GM18909 (cell line): ENCODE results near the gene HEXIM1.

Experiments
- ATAC-seq: cut with Tn5 transposase; IDR thresholded peaks from one replicate; pipeline ENCODE4 v1.9.1; 2021; ENCODE audit warnings: mild to moderate bottlenecking; ENCODE audit not compliant: unreplicated experiment, poor library complexity

The HEXIM1 gene, protein sequence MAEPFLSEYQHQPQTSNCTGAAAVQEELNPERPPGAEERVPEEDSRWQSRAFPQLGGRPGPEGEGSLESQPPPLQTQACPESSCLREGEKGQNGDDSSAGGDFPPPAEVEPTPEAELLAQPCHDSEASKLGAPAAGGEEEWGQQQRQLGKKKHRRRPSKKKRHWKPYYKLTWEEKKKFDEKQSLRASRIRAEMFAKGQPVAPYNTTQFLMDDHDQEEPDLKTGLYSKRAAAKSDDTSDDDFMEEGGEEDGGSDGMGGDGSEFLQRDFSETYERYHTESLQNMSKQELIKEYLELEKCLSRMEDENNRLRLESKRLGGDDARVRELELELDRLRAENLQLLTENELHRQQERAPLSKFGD

DNA sequence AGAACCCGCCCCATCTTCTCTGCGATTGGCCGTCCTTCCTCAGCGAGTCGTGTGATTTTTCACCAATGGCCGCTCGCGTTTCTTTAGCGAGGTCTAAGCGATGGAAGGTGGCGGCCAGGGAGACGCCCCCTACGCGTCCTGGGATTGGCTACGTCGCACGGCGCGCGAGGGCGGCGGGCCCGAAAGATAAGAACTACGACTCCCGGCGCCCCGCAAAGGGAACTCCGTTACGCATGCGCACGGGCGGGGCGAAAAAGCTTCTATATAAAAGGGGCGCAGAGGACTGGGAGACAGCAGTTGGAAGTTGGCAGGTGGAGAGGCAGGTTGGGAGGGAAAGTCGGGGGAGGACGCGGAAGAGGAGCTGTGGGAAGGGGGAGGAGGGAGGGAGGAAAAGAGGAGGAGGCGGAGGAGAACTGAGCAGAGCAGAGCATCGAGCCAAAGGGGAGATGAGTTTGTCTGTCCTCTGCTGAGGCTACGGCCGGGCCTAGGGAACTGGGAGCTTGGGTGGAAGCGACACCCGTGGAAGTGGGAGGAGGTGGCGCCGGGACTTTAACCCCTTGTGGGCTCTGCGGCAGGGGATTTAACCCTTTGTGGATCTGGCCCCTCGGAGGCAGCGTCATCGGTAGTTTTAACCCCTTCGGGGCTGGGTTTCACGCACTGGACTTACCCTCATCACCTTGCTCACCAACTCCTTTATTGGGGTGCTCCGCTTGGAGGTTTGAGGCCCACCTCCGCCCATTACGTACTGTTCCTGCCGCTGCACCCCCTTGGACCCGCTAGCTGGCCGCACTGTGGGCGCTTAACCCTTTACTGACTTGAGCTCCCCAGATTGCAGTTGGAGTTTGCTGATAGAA, at the start of gene HEXIM1:
HEXIM1 (plus strand) TSS at position 293 of the 854 bp plus-strand sequence. CDS start 716 bp downstream, outside the sequence.
- ATAC-seq = peak; percentile 72

DNA sequence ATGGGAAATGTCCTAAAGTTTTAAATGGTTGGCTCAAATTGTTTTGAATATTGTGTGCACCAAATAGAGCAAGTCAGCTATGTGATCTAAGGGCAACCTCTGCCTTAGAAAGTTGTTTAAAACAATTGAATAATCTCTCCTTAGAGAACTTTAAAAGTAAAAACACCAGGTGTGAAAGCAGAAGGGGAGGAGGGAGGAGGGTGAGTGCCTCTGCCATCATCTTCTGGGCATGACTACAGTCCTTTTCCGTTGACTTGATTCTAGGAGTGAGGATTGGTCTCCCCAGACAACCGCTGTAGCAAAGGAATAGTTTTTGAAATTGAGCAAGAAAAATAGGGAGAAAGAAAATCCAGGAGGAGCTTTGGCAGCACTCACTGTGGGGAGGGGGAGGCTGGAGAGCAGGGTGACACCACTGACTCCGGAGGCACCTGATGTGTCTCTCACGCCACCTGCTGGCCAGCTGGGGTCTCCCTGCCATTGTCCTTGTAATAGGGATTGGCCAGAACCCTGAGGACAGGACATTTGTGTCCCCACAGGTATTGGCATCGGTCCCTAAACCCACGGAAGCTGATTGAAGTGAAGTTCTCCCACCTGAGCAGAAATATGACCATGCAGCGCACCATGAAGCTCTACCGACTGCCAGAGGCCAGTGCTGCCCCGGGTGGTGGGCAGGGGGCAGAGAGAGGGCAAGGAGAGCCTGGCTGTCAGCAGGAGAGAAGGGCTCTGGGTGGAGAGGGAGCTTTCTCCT, 49.2 kb upstream of the HEXIM1 start:
- ATAC-seq = no peak

DNA sequence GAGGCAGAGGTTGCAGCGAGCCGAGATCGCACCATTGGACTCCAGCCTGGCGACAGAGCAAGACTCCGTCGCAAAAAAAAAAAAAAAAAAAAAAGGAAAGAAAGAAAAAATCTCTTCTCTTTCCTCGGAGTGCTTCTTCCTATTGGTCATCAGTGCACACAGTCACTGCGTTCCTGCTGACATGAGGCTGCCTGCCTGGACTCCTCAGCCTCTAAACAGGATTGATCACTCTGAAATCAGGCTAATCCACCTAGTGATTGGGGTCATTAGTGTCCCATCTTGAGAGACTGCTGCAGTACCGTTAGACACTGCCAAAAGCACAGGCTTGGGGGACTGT, 46.8 kb upstream of the HEXIM1 start:
- ATAC-seq = no peak

DNA sequence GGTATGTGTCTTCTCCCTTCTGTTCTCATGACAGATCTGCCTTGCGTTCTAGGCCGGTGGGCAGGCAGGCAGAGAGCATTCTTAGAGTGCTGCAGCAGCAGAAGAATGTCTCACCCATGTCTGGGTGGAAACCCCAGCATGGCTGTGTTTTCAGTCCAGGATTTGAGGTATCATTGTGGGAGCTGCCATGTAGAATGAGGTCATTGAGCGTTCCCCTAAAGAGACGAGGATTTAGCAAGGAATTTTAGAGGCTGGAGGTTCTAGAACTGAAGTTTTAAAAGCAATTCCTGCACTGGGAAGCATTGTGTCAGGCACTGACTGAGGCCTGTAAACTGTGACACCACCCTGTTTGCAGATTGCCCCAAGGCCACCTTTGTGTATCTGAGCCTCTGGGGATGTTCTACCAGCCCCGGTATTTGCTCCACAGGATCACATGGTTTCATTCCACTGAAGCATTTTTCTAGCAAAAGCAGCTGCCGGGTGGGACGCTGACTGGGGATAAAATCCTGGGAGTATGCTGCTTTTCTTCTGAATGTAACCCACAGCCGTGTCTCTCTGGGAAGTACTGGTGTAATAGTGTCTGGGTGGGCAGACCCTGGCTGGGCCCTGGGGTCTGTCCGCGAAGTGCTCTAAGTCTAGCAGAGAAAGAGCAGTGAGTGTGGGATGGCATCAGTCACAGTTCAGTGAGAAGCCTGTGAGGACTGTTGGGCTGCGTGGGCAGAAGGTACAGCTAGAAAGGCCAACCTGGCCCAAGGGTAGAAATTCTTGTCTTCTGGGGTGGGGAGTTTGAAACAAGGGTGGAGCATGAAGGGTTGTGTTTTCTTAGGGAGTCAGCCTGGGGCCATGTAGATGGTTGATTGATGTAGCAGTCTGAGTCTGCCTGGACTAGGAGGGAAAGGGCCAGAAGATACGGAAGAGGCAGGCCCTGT, 46.1 kb upstream of the HEXIM1 start:
- no peak for ATAC-seq

DNA sequence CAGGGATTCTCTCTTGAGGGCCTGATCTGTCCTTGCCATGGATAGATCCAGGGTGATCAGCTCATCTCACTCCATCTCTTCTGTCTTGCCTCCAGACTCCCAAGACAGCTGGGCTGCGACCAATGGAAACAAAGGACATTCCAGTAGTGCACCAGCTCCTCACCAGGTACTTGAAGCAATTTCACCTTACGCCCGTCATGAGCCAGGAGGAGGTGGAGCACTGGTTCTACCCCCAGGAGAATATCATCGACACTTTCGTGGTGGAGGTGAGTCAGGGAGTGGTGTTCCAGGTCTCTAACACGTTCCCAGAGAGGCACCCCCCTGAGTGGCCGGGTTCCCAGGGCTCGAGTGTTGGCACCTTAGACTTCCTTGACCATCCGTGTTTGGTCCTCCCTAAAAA, 45.4 kb upstream of the HEXIM1 start:
- no peak for ATAC-seq

DNA sequence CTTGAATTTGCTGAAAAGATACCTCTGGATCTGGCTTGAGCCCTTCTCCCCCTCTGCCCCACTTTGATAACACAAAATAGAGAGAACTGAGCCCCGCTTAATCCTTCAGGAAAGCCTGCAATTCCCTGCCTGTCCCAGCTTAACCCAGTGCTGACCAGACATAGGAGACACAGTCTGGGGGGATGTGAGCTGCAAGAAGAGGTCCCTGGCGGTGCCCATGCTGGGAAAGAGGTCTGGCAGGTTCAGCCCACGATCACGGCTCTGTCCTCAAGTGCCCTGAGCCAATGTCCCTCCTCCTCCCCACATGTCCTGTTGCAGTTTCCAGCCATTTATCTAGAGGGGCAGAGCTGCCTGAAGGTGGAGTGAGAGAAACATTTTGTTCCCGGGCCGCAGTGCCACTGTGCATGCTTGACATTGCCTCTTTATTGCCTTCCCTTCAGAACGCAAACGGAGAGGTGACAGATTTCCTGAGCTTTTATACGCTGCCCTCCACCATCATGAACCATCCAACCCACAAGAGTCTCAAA, 44.9 kb upstream of the HEXIM1 start:
- no peak for ATAC-seq

DNA sequence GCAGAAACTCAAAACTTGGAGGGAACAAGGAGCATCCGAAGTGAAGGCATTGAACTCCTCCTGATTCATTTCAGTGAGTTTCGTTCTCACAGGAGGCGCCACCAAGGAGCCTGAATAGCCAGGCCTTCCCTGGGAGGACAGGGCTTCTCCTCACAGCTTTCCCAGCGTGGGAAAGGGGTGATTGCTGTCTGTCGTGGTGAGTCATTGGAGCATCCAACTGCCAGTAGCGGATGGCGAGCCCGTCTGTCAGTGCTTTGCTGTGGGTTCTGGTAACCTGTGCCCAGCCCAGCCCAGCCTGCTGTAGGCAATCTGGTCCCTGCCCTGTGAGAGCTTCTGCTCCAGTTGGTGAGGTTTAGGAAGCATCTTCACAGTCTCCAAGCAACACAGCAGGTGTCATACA, 44.2 kb upstream of the HEXIM1 start:
- ATAC-seq = no peak

DNA sequence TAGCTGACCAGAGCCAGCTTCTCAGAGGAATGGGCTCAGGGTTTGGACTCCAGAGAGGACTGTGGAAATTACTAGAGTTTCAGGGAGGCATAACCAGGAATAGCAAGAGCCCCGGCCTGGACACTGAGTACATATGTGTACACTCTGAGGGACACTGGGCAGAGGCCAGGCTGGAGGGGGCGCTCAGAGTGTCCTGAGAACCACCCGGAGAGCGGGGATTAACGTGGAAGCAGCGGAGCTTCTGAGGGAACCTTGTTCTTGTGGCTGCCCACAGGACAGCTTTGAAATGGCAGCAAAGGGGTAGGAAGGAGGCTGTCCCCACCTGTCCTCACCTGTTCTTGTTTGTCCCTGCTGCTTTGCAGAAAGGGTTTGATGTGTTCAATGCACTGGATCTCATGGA, 43.8 kb upstream of the HEXIM1 start:
- no peak for ATAC-seq

DNA sequence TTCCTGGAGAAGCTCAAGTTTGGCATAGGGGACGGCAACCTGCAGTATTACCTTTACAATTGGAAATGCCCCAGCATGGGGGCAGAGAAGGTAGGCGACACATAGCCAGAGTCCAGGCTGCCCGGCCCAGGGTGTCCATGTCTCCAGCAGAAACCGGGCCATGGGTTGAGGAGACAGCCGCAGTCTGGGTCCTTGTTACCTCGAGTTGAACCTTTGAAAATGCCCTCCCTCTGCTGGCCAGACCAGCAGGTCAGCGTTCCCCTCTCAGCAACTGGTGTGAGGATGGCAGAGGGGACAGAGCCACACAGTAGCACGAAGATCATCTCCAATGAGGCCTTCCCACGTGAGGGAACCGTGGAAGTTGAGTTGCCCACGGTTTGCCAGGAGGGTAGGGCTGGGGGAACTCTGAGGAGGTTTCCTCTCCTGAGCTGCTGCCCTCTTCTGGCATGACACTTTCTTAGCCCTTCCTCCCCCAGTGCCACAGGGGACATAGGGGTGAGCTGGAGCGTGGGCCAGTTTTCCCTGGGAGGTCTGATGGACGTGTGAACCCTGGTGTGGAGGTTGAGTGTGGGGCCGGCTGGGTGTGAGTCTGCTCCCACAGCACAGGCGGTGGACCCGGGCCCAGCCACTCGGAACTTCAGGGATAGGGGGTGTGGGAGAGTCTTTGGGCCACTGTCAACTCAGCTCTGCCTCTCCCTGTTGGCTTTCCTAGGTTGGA, 43.2 kb upstream of the HEXIM1 start:
- no peak for ATAC-seq

DNA sequence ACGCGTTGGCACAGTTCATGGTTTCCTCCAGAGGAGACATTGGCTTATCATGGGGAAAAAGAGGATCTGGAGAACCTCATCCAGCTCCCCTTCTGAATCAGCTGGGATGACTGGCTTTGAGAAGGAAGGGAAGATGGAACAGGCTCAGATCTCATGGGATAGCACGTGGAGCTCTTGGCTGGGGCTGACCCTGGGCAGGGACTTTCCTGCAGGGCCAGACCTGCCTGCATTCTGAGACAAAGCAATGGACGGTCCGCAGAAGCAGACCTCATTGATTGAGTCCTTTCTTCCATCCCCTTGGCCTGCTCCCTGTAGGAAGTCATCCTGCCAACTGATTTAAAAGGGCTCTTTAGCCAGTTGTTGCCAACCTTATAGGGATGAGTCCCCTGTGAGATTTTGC, 42.2 kb upstream of the HEXIM1 start:
- ATAC-seq = no peak

DNA sequence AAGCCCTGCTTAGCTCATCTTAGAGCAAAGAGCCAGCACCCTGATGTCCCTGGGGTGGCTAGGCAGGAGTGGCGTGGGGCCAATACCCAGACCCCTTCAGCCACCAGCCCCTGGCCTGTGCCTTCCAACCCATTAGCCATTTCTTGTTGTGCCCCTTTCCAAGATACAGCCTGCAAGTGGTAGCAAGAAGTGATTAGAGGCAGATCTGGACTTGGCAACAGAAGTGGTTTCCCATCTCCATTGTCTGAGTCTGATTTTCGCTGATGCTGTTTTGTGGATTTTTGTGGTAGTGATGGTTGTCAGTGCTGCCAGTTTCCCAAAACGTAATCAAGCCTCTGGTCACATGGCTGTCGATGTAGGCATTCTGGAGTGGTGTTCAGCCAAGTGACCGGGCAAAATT, 41.7 kb upstream of the HEXIM1 start:
- ATAC-seq = no peak

DNA sequence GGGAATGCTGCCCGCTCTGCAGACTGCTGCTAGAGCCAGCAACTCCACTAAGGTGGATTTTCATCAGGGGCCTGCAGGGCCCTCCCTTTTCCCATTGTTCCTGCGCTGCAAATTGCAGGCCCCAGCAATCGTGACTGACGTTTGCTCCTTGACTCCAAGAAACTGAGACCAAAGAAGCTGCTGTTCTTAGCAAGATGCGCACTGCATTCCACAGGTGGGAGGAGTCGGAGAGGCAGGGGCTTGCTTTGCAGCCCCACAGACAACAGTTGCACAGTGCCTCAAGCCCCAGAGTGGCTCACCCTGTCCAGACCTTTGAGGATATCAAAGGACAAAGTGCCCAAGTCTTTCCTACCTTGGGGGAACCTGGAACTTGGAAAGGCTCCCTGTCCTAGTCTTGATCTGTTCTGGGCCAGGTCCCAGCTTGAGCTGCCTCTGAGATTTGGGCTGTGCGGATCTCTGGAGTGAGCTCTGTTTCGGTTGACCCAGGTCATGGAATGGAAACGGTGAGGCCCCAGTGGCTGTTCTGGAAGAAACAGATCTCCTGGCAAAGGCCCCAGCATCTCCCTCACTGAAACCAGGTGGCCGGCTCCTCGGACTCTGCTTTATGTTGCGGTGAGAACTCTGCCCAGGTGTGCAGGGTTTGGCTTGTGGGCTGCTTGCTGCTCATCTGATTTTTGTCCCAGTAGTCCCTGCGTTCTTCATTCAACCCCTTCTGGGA, 40.8 kb upstream of the HEXIM1 start:
- ATAC-seq = no peak

DNA sequence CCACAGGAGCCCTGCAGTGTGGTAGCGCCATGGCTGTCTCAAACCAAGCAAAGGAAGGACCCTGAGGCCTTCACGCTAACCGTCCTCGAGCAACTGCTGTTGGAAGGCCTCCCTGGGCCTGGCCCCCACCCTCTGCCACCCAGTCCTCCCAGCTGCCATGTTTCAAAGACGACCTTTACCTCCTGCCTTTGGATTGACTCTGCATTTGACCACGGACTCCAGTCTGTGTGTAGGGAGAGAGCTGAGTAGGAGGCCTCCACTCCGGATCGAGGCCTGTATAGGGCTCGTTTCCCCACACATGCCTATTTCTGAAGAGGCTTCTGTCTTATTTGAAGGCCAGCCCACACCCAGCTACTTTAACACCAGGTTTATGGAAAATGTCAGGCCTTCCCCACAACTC, 40.2 kb upstream of the HEXIM1 start:
- ATAC-seq = no peak

DNA sequence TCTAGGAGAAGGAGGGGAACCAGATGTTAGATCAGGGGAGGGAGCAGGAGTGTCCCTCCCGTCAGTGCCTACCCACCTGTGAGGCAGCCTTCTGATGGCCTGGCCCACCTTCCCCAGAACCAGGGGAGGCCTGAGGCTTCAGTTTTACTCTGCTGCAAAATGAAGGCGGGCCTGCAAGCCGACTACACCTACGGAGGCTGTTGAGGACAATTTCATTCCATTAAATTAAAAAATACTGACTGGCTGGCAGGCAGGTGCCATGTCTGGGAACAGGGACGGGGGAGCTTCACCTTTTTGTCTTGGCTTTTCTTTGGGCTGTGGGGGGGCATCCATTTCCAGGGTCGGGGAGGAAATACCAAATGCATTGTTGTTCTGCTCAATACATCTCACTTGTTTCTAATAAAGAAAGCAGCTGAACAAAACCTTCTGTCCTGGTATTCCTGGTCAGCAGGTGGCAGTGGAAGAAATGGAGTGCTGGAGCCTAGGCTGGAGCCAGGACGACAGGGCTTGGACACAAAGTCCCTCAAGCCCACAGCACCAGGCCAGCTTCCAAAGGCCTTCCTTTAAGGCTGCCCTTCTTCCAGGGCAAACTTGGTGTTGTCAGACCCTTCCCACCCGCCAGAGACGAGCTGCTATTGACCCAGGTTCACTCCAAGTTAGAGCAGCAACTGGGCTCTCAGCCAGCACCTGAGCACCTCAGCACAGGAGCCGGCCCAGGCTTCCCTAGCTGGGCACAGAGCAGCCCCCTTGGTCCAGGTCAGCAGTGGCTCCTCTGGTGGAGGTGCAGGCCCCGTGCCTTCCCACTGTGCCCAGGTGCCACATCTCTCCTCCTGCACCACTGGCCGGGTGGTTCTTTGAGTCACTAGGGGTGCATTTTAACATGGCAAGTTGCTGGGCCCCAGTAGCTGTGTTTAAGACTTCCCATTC, 39.4 kb upstream of the HEXIM1 start:
- no peak for ATAC-seq

DNA sequence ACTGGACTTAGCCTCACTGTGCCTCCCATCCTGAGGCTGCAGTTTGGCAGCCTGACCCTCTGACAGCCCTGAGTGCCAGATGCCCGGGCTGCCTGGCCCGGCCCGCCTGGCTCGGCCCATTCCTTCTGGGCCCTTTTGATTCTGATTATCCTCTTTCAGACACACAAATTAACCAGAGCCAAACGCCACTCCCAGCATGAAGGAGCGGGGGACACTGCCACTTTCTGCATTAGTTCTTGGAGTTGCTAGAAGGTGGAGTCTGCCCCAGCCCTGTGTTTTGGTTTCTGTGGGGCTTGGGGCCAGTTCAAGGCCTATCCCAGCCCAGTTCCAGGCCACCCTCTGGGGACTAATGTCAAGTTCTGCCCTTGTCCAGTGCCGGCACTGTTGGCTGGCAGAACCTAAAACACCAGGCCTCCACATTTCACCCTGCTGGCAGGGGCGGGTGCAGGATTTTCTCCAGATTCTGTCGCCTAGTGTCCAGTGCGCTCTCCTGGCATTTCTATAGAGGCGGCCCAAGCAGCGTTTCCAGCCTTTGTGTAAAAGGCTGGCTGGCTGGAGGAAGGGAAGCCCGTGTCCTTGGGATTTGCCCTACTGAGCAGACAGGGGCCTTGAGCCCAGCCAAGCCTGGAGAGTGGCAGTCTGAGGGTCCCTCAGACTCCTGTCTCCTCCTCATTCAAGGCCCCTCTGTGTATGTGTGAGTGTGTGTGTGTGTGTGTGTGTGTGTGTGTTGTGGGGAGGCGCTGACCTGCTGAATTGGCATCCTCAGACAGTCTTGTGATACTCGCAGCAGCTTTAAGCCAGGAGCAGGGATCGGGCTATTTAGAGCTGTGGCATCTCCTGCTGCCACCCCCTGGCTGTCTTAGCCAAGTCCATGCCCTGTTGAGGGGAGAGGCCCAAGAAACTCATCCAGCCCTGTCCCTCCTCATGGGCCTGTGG, 37.3 kb upstream of the HEXIM1 start:
- ATAC-seq = no peak

DNA sequence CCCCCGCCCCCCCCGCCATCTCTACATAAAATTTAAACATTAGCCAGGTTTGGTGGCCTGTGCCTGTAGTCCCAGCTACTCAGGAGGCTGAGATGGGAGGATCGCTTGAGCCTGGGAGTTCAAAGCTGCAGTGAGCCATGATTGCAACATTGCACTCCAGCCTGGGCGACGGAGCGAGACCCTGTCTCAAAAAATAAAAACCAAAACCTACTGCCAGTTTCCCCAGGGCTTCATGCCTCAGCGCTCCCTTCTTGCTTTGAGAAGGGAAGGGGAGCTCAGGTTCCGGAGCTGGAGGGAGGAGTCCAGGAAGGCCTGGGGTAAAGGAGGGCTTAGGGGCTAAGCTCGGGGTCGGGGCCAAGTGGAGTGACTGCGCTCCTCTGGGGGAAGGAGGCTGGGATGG, 36.4 kb upstream of the HEXIM1 start:
- ATAC-seq = no peak
